Right kidney (tissue), 1 donor: ENCODE data around the gene TXNIP.

ENCODE experiments used
- DNase-seq: peaks from one replicate; pipeline ENCODE4 v3.0.0-alpha.2; 2016

The TXNIP gene

DNA sequence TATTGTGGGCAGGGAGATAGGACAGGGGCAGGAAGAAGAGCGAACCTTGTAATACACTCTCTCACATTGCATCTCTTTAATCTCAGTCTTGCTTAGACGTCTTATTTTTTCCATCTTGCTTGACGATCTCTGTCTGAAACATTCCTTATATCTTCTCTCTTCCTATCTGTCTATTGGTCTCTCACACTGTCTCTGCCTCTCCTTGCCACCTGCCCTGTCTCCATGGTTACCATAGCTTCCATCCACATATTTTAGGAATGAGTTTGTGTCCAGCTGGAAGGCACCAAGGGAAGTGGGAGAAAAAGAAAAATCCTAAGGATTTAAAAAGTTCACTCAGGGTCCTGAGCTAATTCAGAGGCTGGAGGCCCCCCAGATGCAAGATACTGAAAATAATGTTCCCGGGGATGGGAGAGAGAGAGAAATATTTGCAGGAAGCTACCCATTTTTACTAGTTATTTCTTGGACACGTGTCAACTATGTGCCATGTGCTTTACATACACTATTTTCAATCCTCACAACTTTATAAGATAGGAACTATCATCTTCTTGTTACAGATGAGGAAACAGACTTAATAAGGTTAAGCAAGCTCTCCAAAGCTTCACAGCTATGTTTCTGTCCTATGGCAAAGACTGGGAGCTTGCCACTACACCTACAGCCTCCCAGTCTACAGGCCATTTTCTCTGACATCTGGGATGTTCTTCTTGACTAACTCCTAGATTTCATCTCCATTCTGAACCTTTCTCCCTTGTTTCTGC is 32.9 kb downstream of the TXNIP start:
- no peak for DNase-seq

DNA sequence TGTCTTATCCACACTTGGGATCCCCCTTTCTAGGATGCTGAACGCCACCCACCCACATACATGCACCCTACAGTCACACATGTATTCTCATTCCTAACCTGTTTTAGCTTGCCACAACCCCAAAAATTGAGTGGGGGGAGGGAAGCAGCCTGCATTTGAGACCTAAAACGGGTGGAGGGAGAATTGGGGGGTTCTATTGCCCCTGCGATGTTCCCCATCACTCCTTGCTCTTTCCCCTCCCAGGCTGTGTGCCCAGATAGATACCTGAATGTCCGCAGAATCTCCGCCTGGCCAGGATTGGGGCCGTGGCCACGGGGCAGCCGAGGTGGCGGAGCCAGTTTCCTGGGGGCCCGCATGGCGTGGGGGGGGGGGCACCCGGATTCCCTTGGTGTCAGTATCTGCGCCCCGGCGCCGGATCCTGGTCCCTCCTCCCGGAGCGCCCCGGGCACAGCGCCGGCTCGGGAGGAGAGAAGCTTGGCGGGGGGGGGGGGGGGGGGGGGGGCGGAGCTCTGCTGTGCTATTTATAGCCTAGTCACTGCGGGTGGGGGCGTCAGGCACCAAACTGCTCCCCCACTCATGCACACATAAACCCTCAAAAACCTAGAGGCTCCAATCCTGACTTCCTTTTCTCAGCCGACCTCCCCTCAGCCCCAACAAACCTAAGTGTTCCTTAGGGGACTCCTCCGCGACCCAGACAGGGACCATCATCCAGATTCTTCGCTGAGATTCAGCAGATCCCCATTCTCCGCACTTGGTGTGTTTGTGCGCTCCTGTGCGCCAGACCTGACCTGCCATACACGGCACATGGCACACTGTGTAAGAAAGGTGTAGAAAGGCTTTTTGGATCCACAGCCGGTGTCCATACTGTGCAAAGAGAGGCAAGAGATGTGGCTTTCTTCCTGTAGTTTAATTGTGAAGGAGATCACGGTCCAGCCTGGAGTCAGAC is 33.9 kb downstream of the TXNIP start:
- peak; percentile 36 for DNase-seq

DNA sequence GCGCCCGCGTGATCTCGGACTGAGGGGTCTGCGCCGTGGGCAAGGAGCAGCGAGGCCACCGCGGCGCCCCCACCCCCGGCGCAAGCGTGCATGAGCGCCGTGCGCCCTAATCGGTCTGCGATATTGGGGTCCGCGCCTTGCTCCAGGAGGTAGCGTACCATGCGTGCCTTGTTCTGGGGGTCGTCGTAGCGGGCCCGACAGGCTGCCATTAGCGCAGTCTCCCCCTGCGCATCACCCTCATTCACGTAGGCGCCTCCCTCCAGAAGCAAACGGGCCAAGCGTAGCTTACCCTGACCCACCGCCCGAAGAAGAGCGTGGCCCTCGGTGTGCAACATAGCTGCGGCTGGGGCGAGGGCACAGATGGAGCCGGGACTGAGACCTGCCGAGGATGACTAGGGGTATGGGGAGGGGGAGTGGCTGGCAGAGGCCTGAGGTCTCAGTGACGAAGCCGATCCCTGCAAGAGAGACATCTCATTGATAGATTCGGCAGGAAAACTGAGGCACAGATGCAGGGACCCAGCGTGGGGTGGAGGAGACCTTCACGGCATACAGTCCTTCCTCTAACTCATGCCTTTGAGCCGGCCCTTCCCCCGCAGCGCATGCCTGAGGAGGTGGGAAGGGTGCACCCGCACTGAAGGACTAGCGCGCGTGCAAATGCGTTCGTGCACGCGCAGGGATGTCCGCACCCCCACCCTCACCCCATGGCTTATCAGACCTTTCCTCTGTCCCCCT is 34.8 kb downstream of the TXNIP start:
- DNase-seq = peak; percentile 63

DNA sequence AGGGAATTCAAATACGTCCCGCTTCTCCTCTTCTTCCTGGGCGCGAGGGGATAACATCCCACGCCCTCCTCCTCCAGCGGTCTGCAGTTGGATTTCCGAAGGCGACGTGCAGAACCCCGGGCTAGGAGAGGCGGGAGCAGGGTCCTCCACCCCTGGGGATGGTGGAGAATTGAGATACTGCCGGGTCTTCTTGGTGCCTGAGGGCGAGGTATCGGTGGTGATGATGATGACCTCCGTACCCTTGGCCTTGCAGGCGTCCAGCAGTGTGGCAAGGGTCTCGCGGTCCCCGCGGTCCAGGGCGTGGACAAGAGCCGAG is 35.3 kb downstream of the TXNIP start:
- DNase-seq = no peak

DNA sequence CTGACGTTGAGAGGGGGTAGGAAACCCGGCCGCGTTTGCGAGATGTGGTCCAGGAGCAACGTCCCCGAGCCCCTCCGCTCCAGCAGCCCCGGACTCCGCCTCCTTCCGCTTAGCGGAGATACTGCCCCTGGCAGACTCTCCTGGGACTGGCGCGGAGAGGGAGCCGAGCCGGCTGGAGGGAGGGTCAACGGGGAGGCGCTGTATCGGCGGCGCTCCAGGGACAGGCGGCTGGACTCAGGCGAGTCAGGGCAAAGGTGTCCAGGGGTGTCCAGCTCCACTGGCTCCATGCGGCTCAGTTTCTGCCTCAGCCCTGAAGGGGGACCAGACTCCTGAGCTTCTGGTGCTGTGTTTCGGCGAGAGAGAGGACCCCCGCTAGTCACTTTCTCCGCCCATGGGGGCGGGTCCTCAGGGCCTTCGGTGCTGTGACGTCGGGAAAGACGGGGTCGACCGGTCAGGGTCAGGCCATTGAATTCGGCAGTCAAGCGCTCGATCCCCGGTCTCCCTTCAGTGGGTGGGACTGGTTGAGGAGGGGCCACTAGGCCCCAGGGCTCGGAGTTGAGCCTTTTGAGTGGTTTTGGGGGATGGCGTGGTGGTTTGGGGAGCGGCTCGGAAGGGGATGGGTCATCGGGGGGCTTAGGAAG is 35.8 kb downstream of the TXNIP start:
- DNase-seq = peak; percentile 94

DNA sequence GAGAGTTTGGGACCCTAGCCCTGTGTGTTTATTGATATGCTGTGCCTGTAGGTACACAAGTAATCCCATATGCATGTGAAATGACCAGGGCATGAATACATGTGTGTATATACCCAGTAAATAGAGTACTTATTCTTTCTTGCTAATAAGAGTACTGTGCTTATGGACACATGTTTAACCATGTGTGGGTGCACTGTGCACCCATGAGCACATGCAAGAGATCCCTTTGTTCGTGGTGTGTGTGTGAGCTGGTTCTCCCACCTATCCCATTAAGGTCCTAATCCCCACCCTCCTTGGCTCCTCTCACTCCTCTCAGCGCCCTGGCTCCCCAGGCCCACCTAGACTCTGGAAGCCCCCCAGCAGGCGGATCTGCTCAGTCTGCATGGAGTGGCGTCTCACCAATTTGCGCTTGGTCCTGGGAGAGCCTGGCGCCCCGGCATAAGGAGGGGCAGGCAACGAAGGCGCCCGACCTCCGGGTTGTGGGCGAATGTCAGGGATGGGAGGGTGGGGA is 36.4 kb downstream of the TXNIP start:
- DNase-seq = no peak

DNA sequence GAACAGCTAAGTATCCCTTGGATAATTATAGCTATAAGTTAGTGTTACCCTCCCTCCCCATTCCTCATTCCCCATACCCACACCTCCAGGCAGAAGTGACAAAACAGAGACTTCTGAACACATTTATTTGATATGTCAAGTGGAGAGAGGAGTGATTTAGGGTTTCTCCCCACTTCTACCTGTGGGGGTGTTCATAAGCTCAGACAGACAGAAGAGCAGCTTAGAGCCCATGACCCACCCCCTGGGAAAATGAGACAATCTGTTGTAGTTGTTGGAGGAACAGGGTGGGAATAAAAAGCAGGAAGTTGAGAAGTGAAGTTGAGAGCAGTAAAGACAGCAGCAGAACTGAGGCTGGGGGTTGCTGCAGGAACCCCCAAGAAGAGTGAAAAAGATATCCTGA is 37.0 kb downstream of the TXNIP start:
- no peak for DNase-seq

DNA sequence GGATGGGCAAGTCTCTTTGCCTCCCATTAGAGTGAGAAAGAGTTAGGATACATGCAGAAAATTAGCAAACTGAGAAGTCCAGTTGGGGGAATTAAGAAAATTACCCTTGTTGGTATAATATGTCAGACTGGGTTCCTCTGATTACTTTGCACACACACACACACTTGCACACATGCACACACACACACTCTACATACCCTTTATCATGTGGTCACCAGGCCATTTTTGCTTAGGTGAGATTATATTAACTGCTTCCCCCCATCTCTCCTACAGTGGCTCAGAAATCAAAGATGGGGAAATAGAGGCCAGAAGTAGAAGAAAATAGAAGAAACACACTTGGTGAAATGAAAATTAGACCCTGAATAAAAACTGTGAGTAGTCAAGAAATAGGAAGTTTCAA is 37.6 kb downstream of the TXNIP start:
- no peak for DNase-seq

DNA sequence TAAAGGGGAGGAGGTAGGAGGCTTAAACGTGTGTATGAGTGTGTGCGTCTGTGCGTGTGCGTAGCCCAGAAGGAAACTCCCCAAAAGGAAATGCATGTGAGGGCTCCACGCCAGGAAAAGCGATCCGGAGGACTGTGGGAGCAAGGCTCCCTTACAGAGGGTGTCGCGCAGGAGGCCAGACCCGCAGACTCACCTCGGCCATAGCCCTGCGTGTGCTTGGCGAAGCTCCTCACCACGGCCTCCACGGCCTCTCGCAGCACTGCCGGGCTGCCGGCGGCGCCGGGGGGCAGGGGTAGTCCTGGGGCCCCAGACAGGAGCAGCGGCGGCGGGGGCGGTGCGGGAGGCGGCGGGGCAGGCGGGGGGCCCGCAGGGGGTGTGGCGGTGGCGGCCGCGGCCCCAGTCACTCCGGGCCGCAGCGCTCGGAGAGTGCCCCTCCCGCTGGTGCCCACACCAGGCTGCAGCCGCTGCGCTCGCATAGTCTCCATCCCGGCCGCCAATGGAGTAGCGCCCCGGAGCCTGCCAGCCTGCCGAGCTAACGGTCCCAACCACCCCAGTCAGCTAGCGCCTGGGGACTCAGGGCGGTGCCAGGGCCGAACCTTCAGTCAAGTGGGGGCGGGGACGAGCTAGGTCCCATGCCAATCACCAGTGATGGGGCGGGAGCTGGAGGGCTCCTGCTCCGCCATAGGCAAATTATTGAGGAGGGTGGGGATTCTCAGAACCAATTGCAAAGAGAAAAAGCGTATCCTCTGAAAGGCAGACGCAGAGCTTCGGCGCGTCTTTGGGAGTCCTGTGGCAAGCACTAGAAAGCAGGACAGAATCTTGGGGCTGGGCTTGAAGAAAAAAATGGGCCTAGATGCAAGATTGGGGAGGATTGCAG is 38.7 kb downstream of the TXNIP start, which contains the start of gene LIX1L:
TSS of gene LIX1L (minus strand) at position 575 of the 877 bp plus-strand sequence. CDS start at position 485, 90 bp downstream.
- peak; percentile 90 for DNase-seq

DNA sequence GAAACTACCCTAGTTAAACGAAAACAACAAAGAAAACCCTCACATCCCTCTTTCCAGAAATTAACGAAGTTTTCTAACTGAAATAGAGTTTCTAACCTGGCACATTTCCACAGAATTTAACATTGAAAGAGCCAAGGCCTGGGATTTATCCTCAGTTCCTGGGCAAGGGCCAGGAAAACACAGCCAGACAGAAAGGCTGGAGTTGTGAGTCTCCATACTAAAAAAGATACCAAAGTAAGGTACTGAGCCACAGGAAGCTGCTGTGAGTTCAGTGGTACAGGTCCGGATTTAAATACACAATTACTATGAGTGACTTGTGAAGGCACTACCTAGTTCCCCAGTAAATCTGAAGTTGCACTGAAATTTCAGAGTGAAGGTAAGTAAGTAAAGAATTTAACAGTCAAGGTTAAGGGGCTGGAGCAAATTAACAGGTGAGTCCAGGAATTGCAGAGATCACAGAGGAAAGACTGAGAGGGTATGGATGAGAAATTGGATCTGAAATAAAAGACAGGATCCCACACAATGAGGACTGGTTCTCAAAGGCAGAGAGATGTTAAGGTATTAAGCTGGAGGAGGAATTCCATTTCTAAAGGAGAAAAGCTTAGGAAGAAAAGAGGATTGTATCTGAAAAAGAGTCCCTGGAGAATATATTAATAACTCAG is 39.5 kb downstream of the TXNIP start:
- peak; percentile 42 for DNase-seq

DNA sequence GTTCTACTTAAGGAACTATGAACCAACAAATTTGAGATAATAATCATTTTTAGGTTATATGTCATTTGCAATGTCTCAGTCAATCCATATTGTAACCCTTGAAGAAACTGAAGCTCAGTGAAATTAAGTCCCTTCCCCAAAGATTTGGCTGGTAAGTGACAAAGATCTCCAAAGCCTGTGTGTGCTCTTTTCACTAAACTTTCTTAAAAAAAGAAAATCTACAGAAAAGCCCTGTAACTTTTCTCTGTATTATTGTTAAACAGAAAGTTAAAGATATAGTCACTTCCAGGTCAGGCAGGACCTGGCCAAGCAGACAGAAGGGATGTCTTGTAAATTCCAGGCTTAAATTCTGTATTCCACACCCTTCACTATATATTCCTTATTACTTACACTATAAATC is 40.0 kb downstream of the TXNIP start:
- no peak for DNase-seq

DNA sequence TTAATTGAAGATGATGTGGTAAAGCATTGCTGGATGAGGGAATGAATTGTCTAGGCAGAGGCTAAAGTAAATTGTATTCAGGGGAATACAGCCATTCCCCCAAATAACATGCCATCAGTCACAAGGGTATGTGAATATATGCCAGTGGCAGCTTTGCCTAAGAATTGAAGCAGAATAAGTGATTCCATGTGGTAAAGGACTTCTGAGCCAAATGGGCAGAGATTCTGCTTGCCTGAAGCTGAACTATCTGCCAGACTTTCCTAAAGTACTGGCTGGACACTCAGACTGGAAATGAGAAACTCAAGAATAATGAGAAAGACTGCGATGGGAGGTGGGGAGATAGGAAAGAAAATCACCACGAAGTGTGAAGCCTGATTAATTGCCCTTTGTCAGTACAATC is 40.9 kb downstream of the TXNIP start:
- DNase-seq = no peak

DNA sequence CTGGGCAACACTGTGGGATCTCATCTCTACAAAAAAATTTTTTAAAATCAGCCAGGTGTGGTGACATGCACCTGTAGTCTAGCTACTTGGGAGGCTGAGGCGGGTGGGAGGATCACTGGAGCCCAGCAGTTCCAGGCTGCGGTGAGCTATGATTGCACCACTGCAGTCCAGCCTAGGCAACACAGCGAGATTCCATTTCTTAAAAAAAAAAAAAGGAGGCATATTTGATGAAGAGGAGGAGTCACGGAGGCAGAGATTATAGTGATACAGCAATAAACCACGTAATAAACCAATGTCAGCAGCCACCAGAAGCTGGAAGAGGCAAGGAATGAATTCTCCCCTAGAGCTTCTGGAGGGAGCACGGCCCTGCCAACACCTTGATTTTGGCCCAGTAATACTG is 42.5 kb downstream of the TXNIP start:
- DNase-seq = no peak

DNA sequence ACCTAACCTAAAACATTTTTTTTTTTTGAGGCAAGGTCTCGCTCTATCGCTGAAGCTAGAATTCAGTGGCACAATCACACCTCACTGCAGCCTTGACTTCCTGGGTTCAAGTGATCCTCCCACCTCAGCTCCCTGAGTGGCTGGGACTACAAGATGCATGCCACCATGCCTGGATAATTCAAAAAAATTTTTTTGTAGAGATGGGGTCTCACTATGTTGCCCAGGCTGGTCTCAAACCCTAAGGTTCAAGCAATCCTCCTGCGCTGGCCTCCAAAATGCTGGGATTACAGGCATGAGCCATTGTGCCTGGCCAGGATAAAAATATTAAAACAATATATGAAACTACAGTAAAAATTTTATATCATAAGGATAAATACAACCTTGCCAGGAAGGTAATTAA is 43.5 kb downstream of the TXNIP start:
- no peak for DNase-seq

DNA sequence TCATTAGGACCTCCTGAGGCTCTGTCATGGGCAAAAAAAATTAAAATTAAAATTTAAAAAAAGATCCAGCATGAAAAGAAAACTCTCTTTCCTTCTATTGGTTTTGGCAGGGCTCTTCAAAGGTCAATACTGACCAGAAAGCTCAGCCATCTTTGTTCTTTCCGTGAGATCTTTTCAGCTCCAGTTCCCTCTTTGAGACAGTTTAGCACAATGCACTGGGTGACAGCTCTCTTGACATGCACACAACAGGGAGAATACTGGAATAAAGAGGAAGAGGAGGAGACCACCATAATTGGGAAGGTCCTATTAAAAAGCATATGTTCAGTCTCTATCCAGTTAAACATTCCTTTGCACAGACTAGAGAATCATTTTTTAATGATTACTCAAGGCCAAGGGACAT is 44.9 kb downstream of the TXNIP start:
- no peak for DNase-seq

DNA sequence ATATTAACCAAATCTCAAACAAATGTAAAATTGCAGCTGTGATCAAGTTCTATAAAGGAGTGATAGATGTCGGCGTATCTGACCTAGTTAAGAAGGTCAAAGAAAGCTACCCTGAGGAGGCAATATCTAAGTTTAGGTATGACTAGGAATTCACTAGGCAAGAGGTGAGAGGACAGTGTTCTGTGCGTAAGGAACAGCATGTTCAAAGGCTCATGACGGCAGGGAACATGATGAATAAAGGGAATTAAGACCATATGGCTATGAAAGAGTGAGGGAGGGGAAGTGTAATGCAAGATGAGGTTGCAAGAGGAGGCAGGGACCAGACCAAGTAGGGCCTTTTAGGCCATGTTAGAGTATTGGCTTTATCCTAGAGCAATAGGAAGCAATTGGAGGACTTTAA is 47.2 kb downstream of the TXNIP start:
- DNase-seq = no peak

DNA sequence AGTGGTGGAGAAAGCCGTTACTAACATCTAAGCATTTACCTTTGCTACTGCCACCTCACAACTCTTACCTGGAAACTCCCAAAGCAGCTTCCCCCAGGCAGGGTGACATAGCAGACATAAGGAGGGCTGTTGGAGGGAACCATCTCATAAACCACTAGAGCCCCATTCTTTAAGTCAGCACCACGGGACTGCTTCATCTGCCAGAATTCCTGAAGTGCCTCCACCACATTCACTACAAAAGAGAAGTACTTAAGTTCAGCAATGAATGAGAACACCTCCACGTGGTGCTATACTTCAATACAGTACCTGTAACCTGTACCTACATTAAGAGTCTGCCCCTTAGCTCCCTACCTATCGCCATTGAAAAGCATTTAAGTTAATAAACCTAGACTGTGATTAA is 48.8 kb downstream of the TXNIP start:
- DNase-seq = no peak

DNA sequence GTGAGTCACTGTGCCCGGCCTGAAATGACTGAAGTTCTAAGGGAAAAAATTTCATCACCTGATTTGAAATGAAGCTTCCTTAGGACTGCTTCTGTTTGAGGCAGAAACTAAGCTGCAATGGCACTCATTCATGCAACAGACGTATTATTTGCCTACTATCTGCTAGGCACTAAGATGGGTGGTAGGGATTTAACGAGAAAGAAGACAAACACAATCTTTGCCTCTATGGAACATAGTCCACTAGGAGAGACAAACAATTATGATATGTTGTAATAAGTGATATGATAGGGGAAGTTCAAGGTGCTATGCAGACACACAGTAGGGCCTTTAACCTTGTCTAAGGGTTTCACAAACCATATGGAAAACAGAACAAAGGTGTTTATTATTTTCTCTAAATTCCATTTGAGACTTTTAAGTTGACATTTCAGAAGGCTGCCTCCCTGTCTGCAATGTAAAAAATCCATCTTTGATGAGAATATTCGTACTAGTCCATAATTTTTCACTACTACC is 49.8 kb downstream of the TXNIP start:
- no peak for DNase-seq

DNA sequence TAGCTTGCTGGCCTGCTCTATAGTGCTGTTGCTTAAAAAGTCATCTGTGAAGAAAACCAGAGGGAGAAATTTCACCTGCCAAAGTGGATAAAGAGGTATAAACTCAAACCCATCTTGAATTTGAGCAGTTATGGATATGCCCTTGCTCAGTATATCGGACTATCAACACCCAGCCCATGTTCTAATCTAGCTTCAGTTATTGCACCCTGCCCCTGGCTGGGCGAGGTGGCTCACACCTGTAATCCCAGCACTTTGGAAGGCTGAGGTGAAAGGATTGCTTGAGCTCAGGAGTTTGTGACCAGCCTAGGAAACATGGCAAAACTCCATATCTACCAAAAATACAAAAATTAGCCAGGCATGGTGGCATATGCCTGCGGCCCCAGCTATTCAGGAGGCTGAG is 51.8 kb downstream of the TXNIP start:
- DNase-seq = no peak

DNA sequence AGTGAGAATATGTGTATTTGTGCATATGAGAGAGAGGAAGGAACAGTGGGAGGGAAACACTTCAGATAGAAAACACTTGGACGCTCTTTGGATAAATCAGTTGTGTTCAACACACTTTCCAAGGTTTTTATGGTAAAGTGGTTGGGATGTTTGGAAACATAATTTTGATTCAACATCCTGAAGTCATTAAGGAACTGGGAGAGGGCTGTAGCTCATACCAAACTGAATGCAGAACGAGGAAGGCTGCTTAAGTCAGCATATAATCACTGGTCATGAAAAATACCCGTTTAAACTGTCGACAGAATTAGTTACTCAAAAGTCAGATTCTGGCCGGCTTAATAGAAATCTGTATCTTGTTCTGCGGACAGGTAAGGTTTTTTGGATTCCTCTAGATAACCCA is 53.5 kb downstream of the TXNIP start:
- no peak for DNase-seq
